ENCODE data around the gene GLRA1.

- TF ChIP-seq CTCF (IDR thresholded peaks at IDR 0.05) (no peak), POLR2A (IDR thresholded peaks at IDR 0.05) (no peak)
Observed at GRCh38 chr5:151856861-151857260, 67.8 kb downstream of the GLRA1 start.
